HepG2 (cell line): ENCODE data around the gene CPE. TPM values are rescaled to one million over a fixed set of nuclear protein-coding genes. Genes with fewer than 3 reads are reported as not detected.

ENCODE experiments used
- ATAC-seq: fragments of 200-7000 bp; cut with Tn5 transposase; 3 replicates; pipeline ENCODE4 v1.9.1; 2020; ENCODE audit warnings: mild to moderate bottlenecking, moderate library complexity
- BruUV-seq: library from RNA; stranded (reverse); fragments of 400-500 nt; replicated peaks from 2 replicates; lab custom pipeline; 2021; lab: Mats Ljungman, UMichigan
- CTCF ChIA-PET: fragments of 300-600 bp; formaldehyde crosslinking; extraction: SDS; loops from one replicate; lab custom pipeline; 2021; ENCODE audit warnings: low total read pairs, inconsistent platforms, low intra/inter-chr PET ratio; lab: Yijun Ruan, JAX
- POLR2A ChIA-PET: fragments of 350-600 bp; sonication (Branson Sonifier 250); formaldehyde crosslinking; loops from one replicate; lab custom pipeline; 2020; ENCODE audit warnings: antibody characterized with exemption, inconsistent platforms; lab: Yijun Ruan, JAX
- DNase-seq: peaks from one replicate; pipeline ENCODE4 v3.0.0-alpha.2; 2015; ENCODE audit warnings: low spot score
- FAIRE-seq: peaks from 3 replicates; lab custom pipeline; 2011; peaks lifted over from hg19 to GRCh38; lab: Jason Lieb, UNC
- H2AFZ ChIP-seq: one replicate; pipeline ENCODE4 v1.6.1; 2011; ENCODE audit warnings: low read length, inconsistent platforms
- H3K27ac ChIP-seq: fragments of 300-600 bp; 3 replicates; pipeline ENCODE4 v1.8.0; 2011; ENCODE audit warnings: mixed run types, mild to moderate bottlenecking, mixed read lengths, low read length, inconsistent platforms; ENCODE audit not compliant: insufficient read depth; ENCODE audit errors: extremely low read length
- H3K27me3 ChIP-seq, 2 experiments: fragments of 200-600 bp in 1 of 2; 2 replicates in 1 of 2; 3 replicates in 1 of 2; pipeline versions ENCODE4 v1.6.0 to v1.8.0; 2011; ENCODE audit warnings: low read length in 2 of 2, mild to moderate bottlenecking in 2 of 2, moderate library complexity in 2 of 2, inconsistent platforms in 1 of 2; ENCODE audit not compliant: insufficient read depth in 2 of 2, control insufficient read depth in 1 of 2
- H3K36me3 ChIP-seq, 2 experiments: fragments of 200-600 bp in 1 of 2; replicated peaks in 1 of 2; 2 replicates in 1 of 2; 3 replicates in 1 of 2; pipeline versions ENCODE4 v1.5.1 to v1.8.0; 2011; ENCODE audit warnings: low read length in 2 of 2, inconsistent platforms in 1 of 2; ENCODE audit not compliant: insufficient read depth in 2 of 2, control insufficient read depth in 1 of 2
- H3K4me1 ChIP-seq: 2 replicates; pipeline ENCODE4 v1.5.1; 2012; ENCODE audit warnings: low read length, inconsistent platforms; ENCODE audit not compliant: insufficient read depth
- H3K4me2 ChIP-seq: 2 replicates; pipeline ENCODE4 v1.6.0; 2011; ENCODE audit warnings: low read depth, low read length, inconsistent platforms
- H3K4me3 ChIP-seq, 3 experiments: fragments of 200-600 bp in 1 of 3; sonication (generic), shearing (Covaris generic) in 1 of 3; replicated peaks in 1 of 3; 2 replicates each; pipeline ENCODE4 v1.5.1; 2011 to 2016; ENCODE audit warnings: low read length in 3 of 3, inconsistent platforms in 2 of 3, low read depth in 2 of 3, mild to moderate bottlenecking in 2 of 3, control low read depth in 1 of 3, mixed read lengths in 1 of 3; ENCODE audit not compliant: insufficient read depth in 1 of 3
- H3K79me2 ChIP-seq: one replicate; pipeline ENCODE4 v1.6.1; 2011; ENCODE audit warnings: low read length, inconsistent platforms; ENCODE audit not compliant: insufficient read depth
- H3K9ac ChIP-seq: 2 replicates; pipeline ENCODE4 v1.6.0; 2011; ENCODE audit warnings: mild to moderate bottlenecking, low read depth, low read length, inconsistent platforms; ENCODE audit not compliant: insufficient read depth
- H3K9me3 ChIP-seq: 2 replicates; pipeline ENCODE4 v1.5.1; 2012; ENCODE audit warnings: mild to moderate bottlenecking, low read length
- H4K20me1 ChIP-seq: 2 replicates; pipeline ENCODE4 v1.6.0; 2011; ENCODE audit warnings: inconsistent platforms, mild to moderate bottlenecking, low read length, moderate library complexity; ENCODE audit not compliant: insufficient read depth
- CCAR2 ChIP-seq: fragments of 200-400 bp; formaldehyde crosslinking; optimal IDR thresholded peaks from 2 replicates; pipeline ENCODE3; 2018; ENCODE audit warnings: low read depth, mild to moderate bottlenecking, low read length, moderate library complexity
- ESRRA ChIP-seq: sonication (generic); formaldehyde crosslinking; IDR thresholded peaks from 2 replicates; pipeline ENCODE4 v1.5.1; 2020; ENCODE audit warnings: mild to moderate bottlenecking, low read depth, missing genetic modification reagents
- FOXK2 ChIP-seq: fragments of 450-650 bp; IDR thresholded peaks from 2 replicates; pipeline ENCODE4 v1.6.1; 2016
- IKZF1 ChIP-seq: fragments of 450-650 bp; IDR thresholded peaks from 2 replicates; pipeline ENCODE4 v1.7.1; 2016
- NCOA2 ChIP-seq: sonication (generic); formaldehyde crosslinking; IDR thresholded peaks from 2 replicates; pipeline ENCODE4 v1.8.0; 2022; ENCODE audit warnings: inconsistent platforms
- SIN3B ChIP-seq: fragments of 150-350 bp; IDR thresholded peaks from 2 replicates; pipeline ENCODE4 v1.6.1; 2014; ENCODE audit warnings: low read length
- SNAI1 ChIP-seq: sonication (generic); formaldehyde crosslinking; IDR thresholded peaks from 2 replicates; pipeline ENCODE4 v1.5.0; 2020; ENCODE audit warnings: mild to moderate bottlenecking, missing genetic modification reagents, borderline replicate concordance
- SRSF9 ChIP-seq: fragments of 200-400 bp; formaldehyde crosslinking; IDR thresholded peaks from 2 replicates; pipeline ENCODE4 v1.6.1; 2018; ENCODE audit warnings: borderline replicate concordance, mild to moderate bottlenecking, low read depth, low read length; ENCODE audit not compliant: insufficient read depth, poor library complexity, severe bottlenecking
- U2AF2 ChIP-seq: fragments of 200-400 bp; formaldehyde crosslinking; IDR thresholded peaks from 2 replicates; pipeline ENCODE4 v1.6.1; 2017; ENCODE audit warnings: low read depth, mild to moderate bottlenecking, low read length
- ZNF232 ChIP-seq: sonication (generic); formaldehyde crosslinking; IDR thresholded peaks from 2 replicates; pipeline ENCODE4 v1.4.0; 2020; ENCODE audit warnings: missing genetic modification reagents, borderline replicate concordance
- ZNF333 ChIP-seq: sonication (generic); formaldehyde crosslinking; IDR thresholded peaks from 2 replicates; pipeline ENCODE4 v1.4.0; 2020; ENCODE audit warnings: mild to moderate bottlenecking, missing genetic modification reagents, borderline replicate concordance
- ZNF546 ChIP-seq: sonication (generic); formaldehyde crosslinking; conservative IDR thresholded peaks from 2 replicates; pipeline ENCODE4 v1.8.1; 2023; ENCODE audit warnings: mild to moderate bottlenecking, missing genetic modification reagents
- ZNF816 ChIP-seq: sonication (generic); formaldehyde crosslinking; IDR thresholded peaks from 2 replicates; pipeline ENCODE4 v1.8.0; 2022; ENCODE audit warnings: missing genetic modification reagents, mild to moderate bottlenecking, borderline replicate concordance
- ZNF891 ChIP-seq: sonication (generic); formaldehyde crosslinking; IDR thresholded peaks from 2 replicates; pipeline ENCODE4 v1.5.0; 2020; ENCODE audit warnings: mild to moderate bottlenecking, missing genetic modification reagents
- WGBS: methylation state at CpG from one replicate; pipeline ENCODE4 v1.1.6; 2017; ENCODE audit warnings: low lambda C conversion rate; 5-methylcytosine and 5-hydroxymethylcytosine counted together
- in situ Hi-C: cut with HindIII; loops from 2 replicates; pipeline ENCODE4 v1.10.0; 2017; ENCODE audit warnings: low pct_unique_long_range_greater_than_20kb; ENCODE audit not compliant: extremely low pct_ligation_motif_present
- intact Hi-C: fragments of 100-400 bp; cut with micrococcal nuclease; formaldehyde crosslinking; loops from one replicate; pipeline ENCODE4 v1.10.0; 2022; ENCODE audit not compliant: unreplicated experiment
- polyA plus RNA-seq, 8 experiments: library from polyadenylated mRNA; depleted of rRNA in 3 of 8; stranded (reverse) in 7 of 8; unstranded in 1 of 8; fragments of >200 nt; fragmentation: Illumina TruSeq in 4 of 8; extraction: Trizol in 4 of 8; gene quantifications; 2 replicates each; pipeline versions ENCODE4 v1.2.1 to v1.2.3, GENCODE V29; 2011 to 2016; ENCODE audit warnings: low read depth in 4 of 8, missing spikeins in 1 of 8, mixed read lengths in 1 of 8; ENCODE audit not compliant: insufficient read depth in 1 of 8
- total RNA-seq, 5 experiments: library from RNA; depleted of rRNA; stranded (reverse); fragments of >200 nt; fragmentation: Illumina TruSeq; extraction: Trizol; gene quantifications; 2 replicates each; pipeline ENCODE4 v1.2.3, GENCODE V29; 2016; ENCODE audit warnings: low read depth in 1 of 5
- TF ChIP-seq, protein P1 (sequence below): sonication (generic); formaldehyde crosslinking; IDR thresholded peaks from 2 replicates; pipeline ENCODE4 v1.8.0; 2022; ENCODE audit warnings: low read depth, missing genetic modification reagents
- TF ChIP-seq, protein P2 (sequence below): sonication (generic); formaldehyde crosslinking; IDR thresholded peaks from 2 replicates; pipeline ENCODE4 v1.4.0; 2020; ENCODE audit warnings: missing genetic modification reagents, borderline replicate concordance

Gene CPE
- total and polyA plus RNA-seq, 2 of the 13 experiments (the other 11 are each of a cell fraction or from before 2014, with no cell fraction given): 268 to 852 TPM

DNA sequence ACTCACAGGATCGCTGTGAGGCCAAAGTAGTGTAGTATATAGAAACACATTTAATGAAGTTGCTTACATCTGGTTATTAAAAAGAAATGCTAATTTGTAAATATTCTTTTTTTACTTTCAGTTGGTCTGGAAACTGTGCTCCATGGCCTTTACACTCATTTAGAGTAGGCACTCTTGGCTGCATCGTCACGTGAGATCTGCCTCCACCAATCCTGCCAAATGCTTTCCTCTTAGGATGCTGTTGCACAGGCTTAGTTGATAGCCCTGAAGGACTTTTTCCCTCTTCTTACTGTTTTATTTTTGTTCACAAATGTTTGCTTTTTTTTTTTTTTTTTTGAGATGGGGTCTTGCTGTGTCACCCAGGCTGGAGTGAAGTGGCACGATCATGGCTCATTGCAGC, 6.3 kb downstream of the CPE start:
- DNase-seq (no peak), ATAC-seq (no peak), FAIRE-seq (no peak)
- Histone ChIP-seq H3K4me3 (no peak overlapping the region), H2AFZ (no peak overlapping the region), H3K4me1 (peaks cover 53% of the 10 kb centered on the region), H3K79me2 (peaks cover 93% of the 10 kb centered on the region), H3K9ac (no peak overlapping the region), H3K4me2 (no peak overlapping the region), H3K36me3 (no peaks in the 10 kb centered on the region; a peak in 2 of 5 replicates), H3K27ac (no peak overlapping the region), H4K20me1 (peaks cover 3% of the 10 kb centered on the region; the same call in 1 of the 2 replicates), H3K27me3 (no peaks in the 10 kb centered on the region), H3K9me3 (no peaks in the 10 kb centered on the region)
- POLR2A ChIA-PET: no interaction called here
- in situ Hi-C loops (no loop called here), intact Hi-C loops (no loop called here)
- CTCF ChIA-PET: no interaction called here
- no TSS peak for BruUV-seq
- WGBS: 99% methylated on average over 4 of the region's 4 CpGs
- TF ChIP-seq U2AF2: no peak

DNA sequence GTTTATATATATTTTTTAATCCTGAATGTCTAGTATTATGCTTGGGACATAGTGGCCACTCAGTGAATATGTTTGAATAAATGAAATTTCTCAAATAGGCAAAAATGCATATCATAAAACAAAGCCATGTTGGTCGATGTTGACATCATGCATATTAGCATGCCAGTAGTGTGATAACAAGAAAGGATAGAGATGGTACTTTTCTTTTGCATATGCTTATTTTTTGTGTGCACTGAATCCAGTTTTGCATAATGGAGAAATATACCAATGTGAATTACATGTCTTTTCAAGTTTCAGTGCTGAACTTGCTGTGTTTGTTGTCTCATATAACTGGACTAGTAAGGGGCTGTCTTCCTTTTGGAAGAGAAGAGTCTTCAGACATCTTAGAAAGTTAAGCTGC, 7.5 kb downstream of the CPE start:
- ATAC-seq: no peak
- H3K9me3 ChIP-seq: no peaks in the 10 kb centered on the region
- no peak overlapping the region for H2AFZ ChIP-seq
- H3K36me3 ChIP-seq: no peaks in the 10 kb centered on the region; a peak in 2 of 5 replicates
- no peak overlapping the region for H3K4me3 ChIP-seq
- no peak overlapping the region for H3K9ac ChIP-seq
- POLR2A ChIA-PET: no interaction called here
- no peak overlapping the region for H3K4me2 ChIP-seq
- H3K27me3 ChIP-seq: no peaks in the 10 kb centered on the region
- no peak overlapping the region for H3K27ac ChIP-seq
- peaks cover 92% of the 10 kb centered on the region for H3K79me2 ChIP-seq
- no peak for DNase-seq
- WGBS: 98% methylated on average over 1 of the region's 1 CpG
- intact Hi-C loops: no loop called here
- TF ChIP-seq IKZF1: no peak
- TF ChIP-seq CCAR2: no peak
- no peak for TF ChIP-seq ZNF891 (CRISPR knock-in tag)
- TF ChIP-seq, protein P1, sequence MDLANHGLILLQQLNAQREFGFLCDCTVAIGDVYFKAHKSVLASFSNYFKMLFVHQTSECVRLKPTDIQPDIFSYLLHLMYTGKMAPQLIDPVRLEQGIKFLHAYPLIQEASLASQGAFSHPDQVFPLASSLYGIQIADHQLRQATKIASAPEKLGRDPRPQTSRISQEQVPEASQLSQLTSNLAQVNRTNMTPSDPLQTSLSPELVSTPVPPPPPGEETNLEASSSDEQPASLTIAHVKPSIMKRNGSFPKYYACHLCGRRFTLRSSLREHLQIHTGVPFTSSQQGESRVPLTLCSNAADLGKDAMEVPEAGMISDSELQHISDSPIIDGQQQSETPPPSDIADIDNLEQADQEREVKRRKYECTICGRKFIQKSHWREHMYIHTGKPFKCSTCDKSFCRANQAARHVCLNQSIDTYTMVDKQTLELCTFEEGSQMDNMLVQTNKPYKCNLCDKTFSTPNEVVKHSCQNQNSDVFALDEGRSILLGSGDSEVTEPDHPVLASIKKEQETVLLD: no peak
- TF ChIP-seq ZNF333 (CRISPR knock-in tag): no peak
- no peak for TF ChIP-seq SIN3B
- TF ChIP-seq ESRRA (CRISPR knock-in tag): no peak
- TF ChIP-seq ZNF546 (CRISPR knock-in tag): no peak
- no peak for TF ChIP-seq NCOA2 (CRISPR knock-in tag)
- no peak for TF ChIP-seq SNAI1 (CRISPR knock-in tag)
- no peak for TF ChIP-seq FOXK2
- TF ChIP-seq ZNF816: no peak
- no peak for TF ChIP-seq ZNF232 (CRISPR knock-in tag)
- TF ChIP-seq, protein P2, sequence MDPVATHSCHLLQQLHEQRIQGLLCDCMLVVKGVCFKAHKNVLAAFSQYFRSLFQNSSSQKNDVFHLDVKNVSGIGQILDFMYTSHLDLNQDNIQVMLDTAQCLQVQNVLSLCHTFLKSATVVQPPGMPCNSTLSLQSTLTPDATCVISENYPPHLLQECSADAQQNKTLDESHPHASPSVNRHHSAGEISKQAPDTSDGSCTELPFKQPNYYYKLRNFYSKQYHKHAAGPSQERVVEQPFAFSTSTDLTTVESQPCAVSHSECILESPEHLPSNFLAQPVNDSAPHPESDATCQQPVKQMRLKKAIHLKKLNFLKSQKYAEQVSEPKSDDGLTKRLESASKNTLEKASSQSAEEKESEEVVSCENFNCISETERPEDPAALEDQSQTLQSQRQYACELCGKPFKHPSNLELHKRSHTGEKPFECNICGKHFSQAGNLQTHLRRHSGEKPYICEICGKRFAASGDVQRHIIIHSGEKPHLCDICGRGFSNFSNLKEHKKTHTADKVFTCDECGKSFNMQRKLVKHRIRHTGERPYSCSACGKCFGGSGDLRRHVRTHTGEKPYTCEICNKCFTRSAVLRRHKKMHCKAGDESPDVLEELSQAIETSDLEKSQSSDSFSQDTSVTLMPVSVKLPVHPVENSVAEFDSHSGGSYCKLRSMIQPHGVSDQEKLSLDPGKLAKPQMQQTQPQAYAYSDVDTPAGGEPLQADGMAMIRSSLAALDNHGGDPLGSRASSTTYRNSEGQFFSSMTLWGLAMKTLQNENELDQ (CRISPR knock-in tag): no peak
- no peak for TF ChIP-seq SRSF9
- no peak for FAIRE-seq
- peaks cover 3% of the 10 kb centered on the region; the same call in 1 of the 2 replicates for H4K20me1 ChIP-seq
- CTCF ChIA-PET: no interaction called here
- in situ Hi-C loops: no loop called here
- no TSS peak for BruUV-seq
- H3K4me1 ChIP-seq: peaks cover 46% of the 10 kb centered on the region
